HCT116 (cell line): ENCODE results near the gene NCCRP1. TPM values are rescaled to one million over a fixed set of nuclear protein-coding genes. Genes with fewer than 3 reads are reported as not detected.
"Not testable (repeated sequence)": the region's sequence is repeated elsewhere in the genome, so short reads cannot be mapped to it uniquely, and the experiment has no call there.

Experiments used
- ATAC-seq: fragments of 200-7000 bp; cut with Tn5 transposase; 2 replicates; pipeline ENCODE4 v1.9.1; 2020; ENCODE audit warnings: mild to moderate bottlenecking, moderate library complexity
- BruUV-seq: library from RNA; stranded (reverse); fragments of 400-500 nt; replicated peaks from 2 replicates; lab custom pipeline; 2021; lab: Mats Ljungman, UMichigan
- CTCF ChIA-PET: fragments of 300-600 bp; sonication (Branson Sonifier 250); formaldehyde crosslinking; loops from one replicate; lab custom pipeline; 2021; ENCODE audit warnings: antibody characterized with exemption; lab: Charles Lee
- POLR2A ChIA-PET: fragments of 300-600, 350-600 bp; sonication (Branson Sonifier 250); formaldehyde crosslinking; loops from one replicate; lab custom pipeline; 2021; ENCODE audit warnings: antibody characterized with exemption; lab: Charles Lee
- RAD21 ChIA-PET, 2 experiments: fragments of 300-600 bp; sonication (Branson Sonifier 250); formaldehyde crosslinking; loops; one replicate each; lab custom pipeline; 2023; ENCODE audit warnings: low total read pairs in 2 of 2; ENCODE audit not compliant: uncharacterized antibody in 2 of 2, unreplicated experiment in 2 of 2, low non-redundant PET in 1 of 2; lab: Charles Lee
- DNase-seq: peaks from one replicate; pipeline ENCODE4 v3.0.0-alpha.2; 2010; ENCODE audit warnings: low read depth, low spot score
- H2AFZ ChIP-seq: fragments of 200-600 bp; shearing (Covaris generic), sonication (generic); 2 replicates; pipeline ENCODE4 v1.6.1; 2017; ENCODE audit warnings: low read depth, mixed run types, mixed read lengths, antibody characterized with exemption, low read length; ENCODE audit not compliant: poor library complexity, severe bottlenecking
- H3K27ac ChIP-seq: 2 replicates; pipeline ENCODE4 v1.5.1; 2012; ENCODE audit warnings: low read depth, low read length
- H3K27me3 ChIP-seq: fragments of 200-600 bp; sonication (generic); 2 replicates; pipeline ENCODE4 v1.6.1; 2016; ENCODE audit warnings: mixed run types, low read length, mixed read lengths; ENCODE audit not compliant: insufficient read depth
- H3K36me3 ChIP-seq, 2 experiments: fragments of 200-500 bp in 1 of 2; fragments of 200-600 bp in 1 of 2; sonication (Bioruptor generic) in 1 of 2; sonication (generic) in 1 of 2; 2 replicates each; pipeline versions ENCODE4 v1.5.1 to v1.6.1; 2014 to 2016; ENCODE audit warnings: low read length in 2 of 2, inconsistent platforms in 1 of 2, mixed read lengths in 1 of 2, mixed run types in 1 of 2; ENCODE audit not compliant: insufficient read depth in 2 of 2, control insufficient read depth in 1 of 2
- H3K4me1 ChIP-seq, 2 experiments: fragments of 200-600 bp in 1 of 2; sonication (generic) in 1 of 2; 2 replicates each; pipeline versions ENCODE4 v1.5.1 to v1.6.1; 2012 to 2017; ENCODE audit warnings: low read length in 2 of 2, inconsistent platforms in 1 of 2, mild to moderate bottlenecking in 1 of 2, mixed read lengths in 1 of 2, mixed run types in 1 of 2, moderate library complexity in 1 of 2; ENCODE audit not compliant: insufficient read depth in 2 of 2, control insufficient read depth in 1 of 2
- H3K4me2 ChIP-seq: fragments of 200-600 bp; sonication (generic); 2 replicates; pipeline ENCODE4 v1.6.1; 2017; ENCODE audit warnings: mixed run types, low read length, mixed read lengths
- H3K4me3 ChIP-seq, 2 experiments: fragments of 200-600 bp in 1 of 2; sonication (generic) in 1 of 2; replicated peaks in 1 of 2; 2 replicates each; pipeline ENCODE4 v1.5.1; 2011 to 2016; ENCODE audit warnings: low read length in 2 of 2, control low read depth in 1 of 2, low read depth in 1 of 2, mild to moderate bottlenecking in 1 of 2, mixed read lengths in 1 of 2, mixed run types in 1 of 2
- H3K79me2 ChIP-seq: fragments of 200-600 bp; sonication (generic); 2 replicates; pipeline ENCODE4 v1.6.1; 2017; ENCODE audit warnings: mild to moderate bottlenecking, mixed run types, low read length, moderate library complexity, mixed read lengths; ENCODE audit not compliant: insufficient read depth
- H3K9ac ChIP-seq: fragments of 200-600 bp; sonication (generic); 2 replicates; pipeline ENCODE4 v1.6.1; 2016; ENCODE audit warnings: low read length, mixed read lengths
- H3K9me2 ChIP-seq: fragments of 200-600 bp; sonication (generic), shearing (Covaris generic); 2 replicates; pipeline ENCODE4 v1.6.1; 2017; ENCODE audit warnings: mixed run types, mild to moderate bottlenecking, moderate library complexity; ENCODE audit not compliant: insufficient read depth
- H3K9me3 ChIP-seq, 2 experiments: fragments of 200-500 bp in 1 of 2; fragments of 200-600 bp in 1 of 2; sonication (Bioruptor generic) in 1 of 2; sonication (generic) in 1 of 2; 2 replicates each; pipeline ENCODE4 v1.6.1; 2014 to 2017; ENCODE audit warnings: low read length in 2 of 2, mixed read lengths in 2 of 2, inconsistent platforms in 1 of 2, low read depth in 1 of 2, mild to moderate bottlenecking in 1 of 2, mixed run types in 1 of 2, moderate library complexity in 1 of 2; ENCODE audit not compliant: control insufficient read depth in 1 of 2, insufficient read depth in 1 of 2
- H4K20me1 ChIP-seq: fragments of 200-600 bp; sonication (generic), shearing (Covaris generic); 2 replicates; pipeline ENCODE4 v1.6.1; 2017; ENCODE audit warnings: mixed run types, mild to moderate bottlenecking, moderate library complexity; ENCODE audit not compliant: insufficient read depth
- EGR1 ChIP-seq: IDR thresholded peaks from 2 replicates; pipeline ENCODE4 v1.6.1; 2012; ENCODE audit warnings: low read depth
- intact Hi-C: fragments of 100-400 bp; cut with micrococcal nuclease; formaldehyde crosslinking; loops from 2 replicates; pipeline ENCODE4 v1.10.0; 2022
- total RNA-seq: library from RNA; stranded (reverse); gene quantifications from one replicate; pipeline ENCODE4 v1.2.1, GENCODE V29; 2021; ENCODE audit not compliant: unreplicated experiment
- TF ChIP-seq, protein P1 (sequence below): IDR thresholded peaks from 2 replicates; pipeline ENCODE4 v1.6.1; 2012; ENCODE audit warnings: low read depth

NCCRP1 gene
- total RNA-seq, 1 experiment from 2014 or later = 0.12 TPM

DNA sequence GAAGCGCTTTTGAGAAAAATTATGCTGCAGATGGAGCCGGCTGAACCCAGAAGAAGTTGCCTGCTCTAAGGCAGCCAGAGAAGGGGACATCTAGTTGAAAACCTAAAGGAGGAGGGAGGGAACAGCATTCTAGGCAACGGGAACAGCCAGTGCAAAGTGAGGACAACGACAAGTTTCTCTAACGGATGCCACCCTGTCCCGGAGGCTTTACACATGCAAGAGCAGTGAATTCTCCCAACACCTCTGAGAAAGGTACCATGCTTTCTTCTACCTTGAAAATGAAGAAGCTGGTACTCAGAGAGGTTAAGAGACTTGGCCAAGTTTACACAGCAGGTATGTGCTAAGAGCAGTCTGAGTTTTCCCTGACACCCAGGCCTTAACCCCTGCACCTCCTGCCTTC, 42.2 kb downstream of the NCCRP1 start:
- H3K9ac ChIP-seq = no peak overlapping the region
- ChIA-PET POLR2A (no interaction called here), RAD21 (no interaction called here), CTCF (no interaction called here)
- no peak overlapping the region for H3K4me3 ChIP-seq
- no peak overlapping the region for H3K27ac ChIP-seq
- no TSS peak for BruUV-seq
- H3K4me1 ChIP-seq = peaks cover 9 to 11% of the 10 kb centered on the region in 2 experiments; a peak in 3 of 4 replicates
- H3K27me3 ChIP-seq = no peaks in the 10 kb centered on the region
- H3K4me2 ChIP-seq = no peak overlapping the region
- H2AFZ ChIP-seq = no peak overlapping the region
- no peaks in the 10 kb centered on the region for H3K9me2 ChIP-seq
- no peaks in the 10 kb centered on the region for H3K79me2 ChIP-seq
- DNase-seq = no peak
- no peak for ATAC-seq
- intact Hi-C loops = no loop called here
- H3K9me3 ChIP-seq = no peaks in the 10 kb centered on the region
- no peak for TF ChIP-seq EGR1
- H3K36me3 ChIP-seq = no peaks in the 10 kb centered on the region
- no peaks in the 10 kb centered on the region for H4K20me1 ChIP-seq

DNA sequence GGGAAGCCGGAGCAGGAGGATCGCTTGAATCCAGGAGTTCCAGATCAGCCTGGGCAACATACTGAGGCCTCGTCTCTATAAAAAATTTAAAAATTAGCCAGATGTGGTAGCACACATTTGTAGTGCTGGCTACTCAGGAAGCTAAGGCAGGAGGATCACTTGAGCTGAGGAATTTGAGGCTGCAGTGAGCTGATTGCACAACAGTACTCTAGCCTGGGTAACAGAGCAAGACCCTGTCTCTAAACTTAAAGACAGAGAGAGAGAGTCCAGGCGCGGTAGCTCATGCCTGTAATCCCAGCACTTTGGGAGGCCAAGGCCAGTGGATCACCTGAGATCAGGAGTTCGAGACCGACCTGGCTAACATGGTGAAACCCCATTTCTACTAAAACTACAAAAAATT, 43.7 kb downstream of the NCCRP1 start:
- TF ChIP-seq, protein P1, sequence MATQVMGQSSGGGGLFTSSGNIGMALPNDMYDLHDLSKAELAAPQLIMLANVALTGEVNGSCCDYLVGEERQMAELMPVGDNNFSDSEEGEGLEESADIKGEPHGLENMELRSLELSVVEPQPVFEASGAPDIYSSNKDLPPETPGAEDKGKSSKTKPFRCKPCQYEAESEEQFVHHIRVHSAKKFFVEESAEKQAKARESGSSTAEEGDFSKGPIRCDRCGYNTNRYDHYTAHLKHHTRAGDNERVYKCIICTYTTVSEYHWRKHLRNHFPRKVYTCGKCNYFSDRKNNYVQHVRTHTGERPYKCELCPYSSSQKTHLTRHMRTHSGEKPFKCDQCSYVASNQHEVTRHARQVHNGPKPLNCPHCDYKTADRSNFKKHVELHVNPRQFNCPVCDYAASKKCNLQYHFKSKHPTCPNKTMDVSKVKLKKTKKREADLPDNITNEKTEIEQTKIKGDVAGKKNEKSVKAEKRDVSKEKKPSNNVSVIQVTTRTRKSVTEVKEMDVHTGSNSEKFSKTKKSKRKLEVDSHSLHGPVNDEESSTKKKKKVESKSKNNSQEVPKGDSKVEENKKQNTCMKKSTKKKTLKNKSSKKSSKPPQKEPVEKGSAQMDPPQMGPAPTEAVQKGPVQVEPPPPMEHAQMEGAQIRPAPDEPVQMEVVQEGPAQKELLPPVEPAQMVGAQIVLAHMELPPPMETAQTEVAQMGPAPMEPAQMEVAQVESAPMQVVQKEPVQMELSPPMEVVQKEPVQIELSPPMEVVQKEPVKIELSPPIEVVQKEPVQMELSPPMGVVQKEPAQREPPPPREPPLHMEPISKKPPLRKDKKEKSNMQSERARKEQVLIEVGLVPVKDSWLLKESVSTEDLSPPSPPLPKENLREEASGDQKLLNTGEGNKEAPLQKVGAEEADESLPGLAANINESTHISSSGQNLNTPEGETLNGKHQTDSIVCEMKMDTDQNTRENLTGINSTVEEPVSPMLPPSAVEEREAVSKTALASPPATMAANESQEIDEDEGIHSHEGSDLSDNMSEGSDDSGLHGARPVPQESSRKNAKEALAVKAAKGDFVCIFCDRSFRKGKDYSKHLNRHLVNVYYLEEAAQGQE = no peak
- no TSS peak for BruUV-seq
- H2AFZ ChIP-seq = no peak overlapping the region
- DNase-seq (no peak), ATAC-seq (no peak)
- H3K79me2 ChIP-seq = no peaks in the 10 kb centered on the region
- H3K9ac ChIP-seq = no peak overlapping the region
- ChIA-PET RAD21 (no interaction called here), CTCF (no interaction called here), POLR2A (no interaction called here)
- no peak overlapping the region for H3K4me3 ChIP-seq
- H3K4me1 ChIP-seq = peaks cover 9 to 11% of the 10 kb centered on the region in 2 experiments; a peak in 3 of 4 replicates
- H3K9me2 ChIP-seq = no peaks in the 10 kb centered on the region
- no peak overlapping the region for H3K4me2 ChIP-seq
- no peaks in the 10 kb centered on the region for H3K9me3 ChIP-seq
- H3K27ac ChIP-seq = no peak overlapping the region
- no peaks in the 10 kb centered on the region for H4K20me1 ChIP-seq
- H3K36me3 ChIP-seq = no peaks in the 10 kb centered on the region
- no peaks in the 10 kb centered on the region for H3K27me3 ChIP-seq
- intact Hi-C loops = no loop called here

DNA sequence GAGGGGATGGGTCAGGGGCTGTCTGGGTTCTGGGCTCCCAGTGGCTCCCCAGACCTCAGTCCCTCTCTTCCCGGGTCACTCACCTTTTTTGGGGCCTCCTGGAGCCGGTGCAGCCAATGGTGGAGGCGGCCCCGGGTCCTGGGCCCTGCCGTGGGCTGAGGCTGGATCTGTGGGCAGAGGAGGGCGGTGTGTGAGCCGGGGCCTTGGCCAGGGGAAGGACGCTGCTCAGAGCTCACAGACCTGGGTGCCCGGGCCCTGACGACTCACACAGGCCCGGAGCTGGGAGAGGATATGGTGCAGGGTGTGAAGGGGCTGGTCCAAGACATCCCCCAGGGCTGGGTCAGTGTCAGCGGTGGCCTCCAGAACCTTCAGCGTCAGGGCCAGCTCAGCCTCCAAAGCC, 47.0 kb downstream of the NCCRP1 start:
- POLR2A ChIA-PET, RAD21 ChIA-PET, H3K27ac ChIP-seq: not testable (repeated sequence)

More for the DNA sequence above, 47.0 kb downstream of the NCCRP1 start:
- CTCF ChIA-PET, H3K36me3 ChIP-seq, H3K4me2 ChIP-seq, H3K9ac ChIP-seq, H3K4me1 ChIP-seq, H3K9me2 ChIP-seq, H3K4me3 ChIP-seq, BruUV-seq, H3K27me3 ChIP-seq, H4K20me1 ChIP-seq, H2AFZ ChIP-seq, H3K9me3 ChIP-seq, ATAC-seq, H3K79me2 ChIP-seq, intact Hi-C loops, DNase-seq: not testable (repeated sequence)
